ENCODE results near the gene PRCP. TPM values are rescaled to one million over a fixed set of nuclear protein-coding genes. Genes with fewer than 3 reads are reported as not detected.

Gene PRCP
- total RNA-seq, 2 donors from 2014 or later: 76.8 to 107 TPM

- no peak overlapping the region for H3K9ac ChIP-seq (ENCODE audit: extremely low read depth, low read length, poor library complexity, severe bottlenecking)
- no peak overlapping the region for H3K27ac ChIP-seq (ENCODE audit: low read depth, low read length)
- H3K27me3 Mint-ChIP-seq (ENCODE audit: insufficient read depth): no peaks in the 10 kb centered on the region
- DNase-seq: no peak
- peaks cover 10% of the 10 kb centered on the region for H3K36me3 ChIP-seq (ENCODE audit: control insufficient read depth, insufficient read depth, low read length)
- H3K27me3 ChIP-seq (ENCODE audit: control insufficient read depth, insufficient read depth, low read length, poor library complexity, severe bottlenecking): no peaks in the 10 kb centered on the region
- no peak overlapping the region for H3K4me3 ChIP-seq (ENCODE audit: low read length)
- H3K4me1 Mint-ChIP-seq: peaks cover 15% of the 10 kb centered on the region
- no peak overlapping the region for H3K4me3 Mint-ChIP-seq
- peaks cover 9% of the 10 kb centered on the region for H3K36me3 Mint-ChIP-seq (ENCODE audit: low read depth)
- WGBS, 2 experiments (ENCODE audit: insufficient coverage in 1 of 2, insufficient read length in 1 of 2): 56 to 65% methylated on average over 3 to 7 of the region's 7 CpGs
- H3K27ac Mint-ChIP-seq: no peak overlapping the region
- no peak for TF ChIP-seq CTCF (conservative IDR thresholded peaks at IDR 0.05)
- no peaks in the 10 kb centered on the region for H3K9me3 Mint-ChIP-seq
- peaks cover 10% of the 10 kb centered on the region for H3K4me1 ChIP-seq (ENCODE audit: control insufficient read depth, insufficient read depth, low read length)
- H3K9me3 ChIP-seq (ENCODE audit: control insufficient read depth, low read length): no peaks in the 10 kb centered on the region
Observed at GRCh38 chr11:82845356-82846353, 54.6 kb downstream of the PRCP start.

- no peak overlapping the region for H3K4me3 ChIP-seq (ENCODE audit: low read length)
- 92 to 93% methylated on average over 4 to 5 of the region's 6 CpGs for WGBS, 2 experiments (ENCODE audit: insufficient coverage in 1 of 2, insufficient read length in 1 of 2)
- no peaks in the 10 kb centered on the region for H3K9me3 Mint-ChIP-seq
- no peak overlapping the region for H3K27ac ChIP-seq (ENCODE audit: low read depth, low read length)
- no peaks in the 10 kb centered on the region for H3K27me3 Mint-ChIP-seq (ENCODE audit: insufficient read depth)
- no peaks in the 10 kb centered on the region for H3K9me3 ChIP-seq (ENCODE audit: control insufficient read depth, low read length)
- peaks cover 5% of the 10 kb centered on the region for H3K36me3 Mint-ChIP-seq (ENCODE audit: low read depth)
- peaks cover 15% of the 10 kb centered on the region for H3K4me1 Mint-ChIP-seq
- H3K36me3 ChIP-seq (ENCODE audit: control insufficient read depth, insufficient read depth, low read length): peaks cover 9% of the 10 kb centered on the region
- no peak for TF ChIP-seq CTCF (conservative IDR thresholded peaks at IDR 0.05)
- no peak overlapping the region for H3K9ac ChIP-seq (ENCODE audit: extremely low read depth, low read length, poor library complexity, severe bottlenecking)
- peaks cover 10% of the 10 kb centered on the region for H3K4me1 ChIP-seq (ENCODE audit: control insufficient read depth, insufficient read depth, low read length)
- H3K27ac Mint-ChIP-seq: no peak overlapping the region
- H3K27me3 ChIP-seq (ENCODE audit: control insufficient read depth, insufficient read depth, low read length, poor library complexity, severe bottlenecking): no peaks in the 10 kb centered on the region
- H3K4me3 Mint-ChIP-seq: no peak overlapping the region
- no peak for DNase-seq
Observed at GRCh38 chr11:82843057-82843795, 57.0 kb downstream of the PRCP start.

GRCh38 chr11:82842019-82842418, 58.2 kb downstream of the PRCP start:
- no peak for DNase-seq
- 48 to 78% methylated on average over 2 of the region's 2 CpGs for WGBS, 2 experiments (ENCODE audit: insufficient coverage in 1 of 2, insufficient read length in 1 of 2)
- peaks cover 22% of the 10 kb centered on the region for H3K4me1 Mint-ChIP-seq
- no peaks in the 10 kb centered on the region for H3K9me3 ChIP-seq (ENCODE audit: control insufficient read depth, low read length)
- no peak overlapping the region for H3K4me3 ChIP-seq (ENCODE audit: low read length)
- no peak overlapping the region for H3K27ac Mint-ChIP-seq
- H3K9ac ChIP-seq (ENCODE audit: extremely low read depth, low read length, poor library complexity, severe bottlenecking): no peak overlapping the region
- no peaks in the 10 kb centered on the region for H3K27me3 Mint-ChIP-seq (ENCODE audit: insufficient read depth)
- no peaks in the 10 kb centered on the region for H3K9me3 Mint-ChIP-seq
- H3K27ac ChIP-seq (ENCODE audit: low read depth, low read length): no peak overlapping the region
- peaks cover 9% of the 10 kb centered on the region for H3K36me3 ChIP-seq (ENCODE audit: control insufficient read depth, insufficient read depth, low read length)
- H3K4me1 ChIP-seq (ENCODE audit: control insufficient read depth, insufficient read depth, low read length): peaks cover 10% of the 10 kb centered on the region
- H3K4me3 Mint-ChIP-seq: no peak overlapping the region
- no peak for TF ChIP-seq CTCF (conservative IDR thresholded peaks at IDR 0.05)
- no peaks in the 10 kb centered on the region for H3K27me3 ChIP-seq (ENCODE audit: control insufficient read depth, insufficient read depth, low read length, poor library complexity, severe bottlenecking)
- H3K36me3 Mint-ChIP-seq (ENCODE audit: low read depth): peaks cover 2% of the 10 kb centered on the region

All from endodermal cell (in vitro differentiated cells).